HG02588 (cell line): ENCODE data around the gene HYDIN.
"Not testable (repeated sequence)": the region's sequence is repeated elsewhere in the genome, so short reads cannot be mapped to it uniquely, and the experiment has no call there.

Experiments
- ATAC-seq: cut with Tn5 transposase; IDR thresholded peaks from one replicate; pipeline ENCODE4 v1.9.1; 2021; ENCODE audit warnings: mild to moderate bottlenecking, moderate library complexity; ENCODE audit not compliant: unreplicated experiment

HYDIN gene

GRCh38 chr16:70882311-70882710, 348.2 kb downstream of the HYDIN start:
- not testable (repeated sequence) for ATAC-seq

- ATAC-seq, result not testable (repeated sequence)
Observed at GRCh38 chr16:70877895-70878294, 352.6 kb downstream of the HYDIN start.

- ATAC-seq, result not testable (repeated sequence)
Observed at GRCh38 chr16:70876442-70876841, 354.1 kb downstream of the HYDIN start.

GRCh38 chr16:70864698-70865097, 365.8 kb downstream of the HYDIN start:
- not testable (repeated sequence) for ATAC-seq

- ATAC-seq, result not testable (repeated sequence)
Observed at GRCh38 chr16:70861996-70862395, 368.5 kb downstream of the HYDIN start.

GRCh38 chr16:70851299-70851698, 379.2 kb downstream of the HYDIN start:
- not testable (repeated sequence) for ATAC-seq

- not testable (repeated sequence) for ATAC-seq
Observed at GRCh38 chr16:70823498-70824118, 406.9 kb downstream of the HYDIN start.

GRCh38 chr16:70822734-70823133, 407.8 kb downstream of the HYDIN start:
- not testable (repeated sequence) for ATAC-seq

- not testable (repeated sequence) for ATAC-seq
Observed at GRCh38 chr16:70818088-70818487, 412.4 kb downstream of the HYDIN start.

- peak; percentile 68 for ATAC-seq
Observed at GRCh38 chr16:70809392-70810060, 421.0 kb downstream of the HYDIN start.

GRCh38 chr16:70808371-70808770, 422.2 kb downstream of the HYDIN start:
- no peak for ATAC-seq

- no peak for ATAC-seq
Observed at GRCh38 chr16:70805787-70806186, 424.7 kb downstream of the HYDIN start.

- ATAC-seq, result no peak
Observed at GRCh38 chr16:70805380-70805779, 425.1 kb downstream of the HYDIN start.

GRCh38 chr16:70804734-70805169, 425.8 kb downstream of the HYDIN start:
- ATAC-seq, result no peak

GRCh38 chr16:70804153-70804733, 426.3 kb downstream of the HYDIN start:
- ATAC-seq, result no peak

GRCh38 chr16:70803319-70803718, 427.2 kb downstream of the HYDIN start:
- no peak for ATAC-seq

- no peak for ATAC-seq
Observed at GRCh38 chr16:70801611-70802010, 428.9 kb downstream of the HYDIN start.

- ATAC-seq, result peak; percentile 96
Observed at GRCh38 chr16:70800781-70801480, 429.6 kb downstream of the HYDIN start, which contains the start of gene VAC14. Gene VAC14, minus strand, starts transcription at chr16:70801158. Its CDS starts 258 bp downstream, at chr16:70800900.

- no peak for ATAC-seq
Observed at GRCh38 chr16:70800311-70800710, 430.2 kb downstream of the HYDIN start.

GRCh38 chr16:70796301-70796700, 434.2 kb downstream of the HYDIN start:
- ATAC-seq, result no peak

- no peak for ATAC-seq
Observed at GRCh38 chr16:70795296-70795912, 435.1 kb downstream of the HYDIN start.
